Natural killer cell (primary cell): Measurements from ENCODE around the gene TAAR2. TPM values are rescaled to one million over a fixed set of nuclear protein-coding genes. Genes with fewer than 3 reads are reported as not detected.

Source experiments
- ATAC-seq, 3 donors: fragments of 150-1000 bp in 2 of 3; fragments of 200-7000 bp in 1 of 3; cut with Tn5 transposase; 1 replicate in 1 of 3; 2 replicates in 2 of 3; pipeline ENCODE4 v1.10.0; 2021; ENCODE audit warnings: mild to moderate bottlenecking in 2 of 3, moderate library complexity in 2 of 3
- DNase-seq, 2 donors: peaks; one replicate each; pipeline versions ENCODE4 v3.0.0 to v3.0.0-alpha.2; 2013 to 2021; ENCODE audit warnings: mixed read lengths in 1 of 2
- H3K27ac ChIP-seq: one replicate; pipeline ENCODE4 v1.5.1; 2013; ENCODE audit warnings: mild to moderate bottlenecking, low read length
- H3K27me3 ChIP-seq: one replicate; pipeline ENCODE4 v1.6.1; 2013; ENCODE audit warnings: low read length; ENCODE audit not compliant: control insufficient read depth, insufficient read depth
- H3K36me3 ChIP-seq: one replicate; pipeline ENCODE4 v1.6.1; 2013; ENCODE audit warnings: low read length; ENCODE audit not compliant: control insufficient read depth, insufficient read depth
- H3K4me1 ChIP-seq: one replicate; pipeline ENCODE4 v1.6.1; 2013; ENCODE audit warnings: low read length; ENCODE audit not compliant: control insufficient read depth, insufficient read depth
- H3K4me3 ChIP-seq: one replicate; pipeline ENCODE4 v1.5.1; 2013; ENCODE audit warnings: low read length
- H3K9me3 ChIP-seq: one replicate; pipeline ENCODE4 v1.6.1; 2013; ENCODE audit warnings: low read length; ENCODE audit not compliant: control insufficient read depth, insufficient read depth
- H3K27ac Mint-ChIP-seq, 2 donors: one replicate each; pipeline ENCODE4 v1.8.0; 2022; ENCODE audit warnings: mild to moderate bottlenecking in 2 of 2, mixed read lengths in 2 of 2, moderate library complexity in 1 of 2
- H3K27me3 Mint-ChIP-seq, 2 donors: one replicate each; pipeline ENCODE4 v1.8.0; 2022; ENCODE audit warnings: low read depth in 2 of 2, mixed read lengths in 2 of 2
- H3K36me3 Mint-ChIP-seq: one replicate; pipeline ENCODE4 v1.8.0; 2022; ENCODE audit warnings: mixed read lengths
- H3K4me1 Mint-ChIP-seq, 2 donors: one replicate each; pipeline ENCODE4 v1.8.0; 2022; ENCODE audit warnings: mixed read lengths in 2 of 2
- H3K4me3 Mint-ChIP-seq: one replicate; pipeline ENCODE4 v1.8.0; 2022; ENCODE audit warnings: mild to moderate bottlenecking, moderate library complexity, mixed read lengths
- H3K9me3 Mint-ChIP-seq, 2 donors: one replicate each; pipeline ENCODE4 v1.8.0; 2022; ENCODE audit warnings: mixed read lengths in 2 of 2
- CTCF ChIP-seq: fragments of 200-600 bp; IDR thresholded peaks from one replicate; pipeline ENCODE4 v1.8.0; 2022; ENCODE audit warnings: antibody characterized with exemption
- WGBS: methylation state at CpG from one replicate; pipeline ENCODE4 v1.1.7; 2013; ENCODE audit warnings: missing lambda C conversion rate; ENCODE audit not compliant: insufficient coverage; 5-methylcytosine and 5-hydroxymethylcytosine counted together
- intact Hi-C: fragments of 100-400 bp; cut with micrococcal nuclease; formaldehyde crosslinking; loops from one replicate; pipeline ENCODE4 v1.14.2; 2022
- total RNA-seq, 4 donors: library from RNA; stranded (reverse); fragments of 120-200 nt in 1 of 4; gene quantifications; one replicate each; pipeline versions ENCODE4 v1.2.3 to v1.2.4, GENCODE V29; 2013 to 2022

Gene TAAR2
- not detected for total RNA-seq
- total RNA-seq (2013): not detected

- Histone ChIP-seq H3K27me3 (peaks cover 6% of the 10 kb centered on the region), H3K4me1 (no peaks in the 10 kb centered on the region), H3K4me3 (no peak within 1 kb of the TSS), H3K27ac (no peak within 1 kb of the TSS), H3K36me3 (no peaks in the 10 kb centered on the region), H3K9me3 (no peaks in the 10 kb centered on the region)
- intact Hi-C loops: no loop called here
- Mint-ChIP-seq H3K4me1 (no peaks in the 10 kb centered on the region), H3K36me3 (no peaks in the 10 kb centered on the region), H3K9me3 (no peaks in the 10 kb centered on the region), H3K27ac (no peak within 1 kb of the TSS), H3K27me3 (peaks cover 8 to 25% of the 10 kb centered on the region in 2 donors), H3K4me3 (no peak within 1 kb of the TSS)
- no peak for DNase-seq
- WGBS: 86% methylated on average over 6 of the region's 6 CpGs
- TF ChIP-seq CTCF: no peak
- ATAC-seq: no peak
Observed at GRCh38 chr6:132624175-132624574, at the start of gene TAAR2. Gene TAAR2 (minus strand): TSS chr6:132624275. CDS start chr6:132624275, 0 bp downstream.

- WGBS: 81% methylated on average over 6 of the region's 10 CpGs
- peaks cover 30 to 39% of the 10 kb centered on the region in 2 donors for H3K4me1 Mint-ChIP-seq
- H3K4me3 Mint-ChIP-seq: peak overlapping the region; percentile 40
- H3K9me3 ChIP-seq: no peaks in the 10 kb centered on the region
- peaks cover 20% of the 10 kb centered on the region for H3K4me1 ChIP-seq
- peaks cover 0 to 3% of the 10 kb centered on the region in 2 donors for H3K27me3 Mint-ChIP-seq
- no peaks in the 10 kb centered on the region for H3K36me3 Mint-ChIP-seq
- H3K27me3 ChIP-seq: no peaks in the 10 kb centered on the region
- no peak overlapping the region for H3K27ac ChIP-seq
- H3K4me3 ChIP-seq: no peak overlapping the region
- H3K36me3 ChIP-seq: no peaks in the 10 kb centered on the region
- no peaks in the 10 kb centered on the region for H3K9me3 Mint-ChIP-seq
- peak overlapping the region; percentile 25 to 71 for H3K27ac Mint-ChIP-seq
- peak; percentile 52 to 83 (median 76) for ATAC-seq
- TF ChIP-seq CTCF: no peak
- DNase-seq: peak in 1 of 2 donors; percentile 6
- intact Hi-C loops: no loop called here
Observed at GRCh38 chr6:132673376-132674094, 49.5 kb upstream of the TAAR2 start.

- intact Hi-C loops: no loop called here
- peaks cover 11% of the 10 kb centered on the region for H3K4me1 ChIP-seq
- H3K27ac ChIP-seq: no peak overlapping the region
- DNase-seq (no peak), ATAC-seq (no peak)
- H3K9me3 Mint-ChIP-seq: no peaks in the 10 kb centered on the region
- peaks cover 0 to 3% of the 10 kb centered on the region in 2 donors for H3K27me3 Mint-ChIP-seq
- H3K4me1 Mint-ChIP-seq: peaks cover 22 to 26% of the 10 kb centered on the region in 2 donors
- no peaks in the 10 kb centered on the region for H3K36me3 Mint-ChIP-seq
- no peak overlapping the region for H3K27ac Mint-ChIP-seq
- H3K36me3 ChIP-seq: no peaks in the 10 kb centered on the region
- TF ChIP-seq CTCF: no peak
- no peaks in the 10 kb centered on the region for H3K9me3 ChIP-seq
- no peak overlapping the region for H3K4me3 ChIP-seq
- 92% methylated on average over 1 of the region's 1 CpG for WGBS
- no peak overlapping the region for H3K4me3 Mint-ChIP-seq
- H3K27me3 ChIP-seq: no peaks in the 10 kb centered on the region
Observed at GRCh38 chr6:132671295-132671694, 47.2 kb upstream of the TAAR2 start.
